H1 (cell line): ENCODE results near the gene LARP4B. TPM values are rescaled to one million over a fixed set of nuclear protein-coding genes. Genes with fewer than 3 reads are reported as not detected.

ENCODE experiments used
- CTCF ChIA-PET: fragments of 300-600 bp; sonication (Branson Sonifier 250); formaldehyde crosslinking; loops from one replicate; lab custom pipeline; 2021; ENCODE audit not compliant: partially characterized antibody; lab: Charles Lee
- POLR2A ChIA-PET: fragments of 300-600 bp; sonication (Branson Sonifier 250); formaldehyde crosslinking; loops from one replicate; lab custom pipeline; 2021; ENCODE audit warnings: inconsistent platforms; ENCODE audit not compliant: partially characterized antibody; lab: Charles Lee
- DNase-seq, 2 experiments: peaks; one replicate each; pipeline versions ENCODE4 v3.0.0 to v3.0.0-alpha.2; 2010 to 2022; ENCODE audit warnings: low spot score in 2 of 2, low read depth in 1 of 2, mixed read lengths in 1 of 2
- FAIRE-seq: peaks from 2 replicates; lab custom pipeline; 2011; peaks lifted over from hg19 to GRCh38; lab: Jason Lieb, UNC
- H2AFZ ChIP-seq: 2 replicates; pipeline ENCODE4 v1.8.1; 2012; ENCODE audit warnings: low read length, inconsistent platforms
- H2AK5ac ChIP-seq: 2 replicates; pipeline ENCODE4 v1.6.1; 2013; ENCODE audit warnings: low read depth, low read length
- H2BK120ac ChIP-seq: replicated peaks from 2 replicates; pipeline ENCODE3; 2013; ENCODE audit warnings: low read depth, low read length, inconsistent platforms
- H2BK12ac ChIP-seq: 2 replicates; pipeline ENCODE4 v1.6.1; 2013; ENCODE audit warnings: low read depth, low read length
- H2BK15ac ChIP-seq: 2 replicates; pipeline ENCODE4 v1.6.1; 2013; ENCODE audit warnings: low read length
- H2BK20ac ChIP-seq: 2 replicates; pipeline ENCODE4 v1.6.1; 2013; ENCODE audit warnings: low read length
- H2BK5ac ChIP-seq: 2 replicates; pipeline ENCODE4 v1.6.1; 2013; ENCODE audit warnings: low read depth, low read length
- H3K14ac ChIP-seq: 2 replicates; pipeline ENCODE4 v1.6.1; 2013; ENCODE audit warnings: inconsistent platforms; ENCODE audit not compliant: insufficient read length
- H3K18ac ChIP-seq: 2 replicates; pipeline ENCODE4 v1.6.1; 2013; ENCODE audit warnings: low read length; ENCODE audit errors: extremely low read depth
- H3K23ac ChIP-seq: 2 replicates; pipeline ENCODE4 v1.6.1; 2013; ENCODE audit warnings: inconsistent platforms; ENCODE audit not compliant: insufficient read length
- H3K23me2 ChIP-seq: 2 replicates; pipeline ENCODE4 v1.6.1; 2013; ENCODE audit warnings: low read depth, low read length
- H3K27ac ChIP-seq: 2 replicates; pipeline ENCODE4 v1.6.1; 2011; ENCODE audit warnings: low read depth, low read length, inconsistent platforms
- H3K27me3 ChIP-seq, 4 experiments: replicated peaks in 1 of 4; 1 replicate in 1 of 4; 2 replicates in 3 of 4; pipeline versions ENCODE4 v1.6.1 to v1.8.1; 2011 to 2013; ENCODE audit warnings: low read length in 3 of 4, mild to moderate bottlenecking in 3 of 4, inconsistent platforms in 2 of 4, mixed read lengths in 2 of 4, moderate library complexity in 1 of 4; ENCODE audit not compliant: control insufficient read depth in 3 of 4, insufficient read depth in 3 of 4; ENCODE audit errors: extremely low read depth in 1 of 4
- H3K36me3 ChIP-seq, 4 experiments: 2 replicates each; pipeline versions ENCODE4 v1.6.1 to v1.8.1; 2011 to 2013; ENCODE audit warnings: mild to moderate bottlenecking in 4 of 4, low read length in 3 of 4, moderate library complexity in 2 of 4, control low read depth in 1 of 4, inconsistent platforms in 1 of 4; ENCODE audit not compliant: insufficient read depth in 4 of 4, control insufficient read depth in 2 of 4
- H3K4ac ChIP-seq: replicated peaks from 2 replicates; pipeline ENCODE3; 2013; ENCODE audit warnings: low read length, low read depth, mixed read lengths, inconsistent platforms; ENCODE audit not compliant: insufficient read length
- H3K4me1 ChIP-seq, 4 experiments: replicated peaks in 1 of 4; 1 replicate in 1 of 4; 2 replicates in 3 of 4; pipeline versions ENCODE4 v1.6.1 to v1.8.1; 2011 to 2013; ENCODE audit warnings: low read length in 3 of 4, inconsistent platforms in 2 of 4, mixed read lengths in 1 of 4; ENCODE audit not compliant: insufficient read depth in 4 of 4, control insufficient read depth in 3 of 4
- H3K4me2 ChIP-seq, 2 experiments: 2 replicates each; pipeline versions ENCODE4 v1.6.1 to v1.8.1; 2011 to 2013; ENCODE audit warnings: low read depth in 2 of 2, low read length in 2 of 2, control low read depth in 1 of 2, inconsistent platforms in 1 of 2, mild to moderate bottlenecking in 1 of 2; ENCODE audit not compliant: insufficient read depth in 1 of 2
- H3K4me3 ChIP-seq, 4 experiments: fragments of 200-600, 300-600 bp in 1 of 4; sonication (generic), shearing (Covaris generic), sonication (Bioruptor Twin) in 1 of 4; 2 replicates each; pipeline versions ENCODE4 v1.5.1 to v1.8.1; 2011 to 2016; ENCODE audit warnings: low read length in 4 of 4, low read depth in 3 of 4, control low read depth in 2 of 4, inconsistent platforms in 2 of 4, mild to moderate bottlenecking in 2 of 4, mixed read lengths in 1 of 4, moderate library complexity in 1 of 4; ENCODE audit not compliant: insufficient read depth in 2 of 4; ENCODE audit errors: extremely low read depth in 1 of 4
- H3K56ac ChIP-seq: replicated peaks from 2 replicates; pipeline ENCODE3; 2013; ENCODE audit warnings: low read depth, mild to moderate bottlenecking, mixed read lengths, low read length, inconsistent platforms; ENCODE audit not compliant: insufficient read length
- H3K79me1 ChIP-seq: 2 replicates; pipeline ENCODE4 v1.6.1; 2013; ENCODE audit warnings: low read depth, low read length, control low read depth
- H3K79me2 ChIP-seq, 2 experiments: 2 replicates each; pipeline versions ENCODE4 v1.6.1 to v1.8.1; 2012 to 2013; ENCODE audit warnings: low read length in 2 of 2, mild to moderate bottlenecking in 2 of 2, inconsistent platforms in 1 of 2; ENCODE audit not compliant: insufficient read depth in 2 of 2, control insufficient read depth in 1 of 2
- H3K9ac ChIP-seq, 4 experiments: replicated peaks in 1 of 4; 1 replicate in 1 of 4; 2 replicates in 3 of 4; pipeline versions ENCODE4 v1.6.1 to v1.8.1; 2011 to 2013; ENCODE audit warnings: low read depth in 3 of 4, low read length in 3 of 4, control low read depth in 2 of 4, mild to moderate bottlenecking in 2 of 4, moderate library complexity in 2 of 4, inconsistent platforms in 1 of 4; ENCODE audit errors: extremely low read depth in 1 of 4
- H3K9me3 ChIP-seq, 2 experiments: 2 replicates each; pipeline versions ENCODE4 v1.6.1 to v1.8.1; 2012 to 2013; ENCODE audit warnings: mild to moderate bottlenecking in 2 of 2, moderate library complexity in 2 of 2, control low read depth in 1 of 2, inconsistent platforms in 1 of 2, low read depth in 1 of 2, low read length in 1 of 2, mixed read lengths in 1 of 2; ENCODE audit not compliant: insufficient read depth in 2 of 2
- H4K20me1 ChIP-seq, 2 experiments: replicated peaks in 1 of 2; 2 replicates each; pipeline versions ENCODE3 to v1.8.1; 2011 to 2013; ENCODE audit warnings: inconsistent platforms in 2 of 2, low read length in 2 of 2, mild to moderate bottlenecking in 1 of 2; ENCODE audit not compliant: insufficient read depth in 2 of 2, control insufficient read depth in 1 of 2
- H4K5ac ChIP-seq: 2 replicates; pipeline ENCODE4 v1.6.1; 2013; ENCODE audit warnings: low read length, low read depth, mixed read lengths, inconsistent platforms; ENCODE audit not compliant: insufficient read length
- H4K8ac ChIP-seq: 2 replicates; pipeline ENCODE4 v1.8.0; 2013; ENCODE audit warnings: mild to moderate bottlenecking, moderate library complexity, low read length, inconsistent platforms; ENCODE audit not compliant: insufficient read depth; ENCODE audit errors: extremely low read depth
- H4K91ac ChIP-seq: replicated peaks from 2 replicates; pipeline ENCODE3; 2013; ENCODE audit warnings: low read length, mixed read lengths, inconsistent platforms; ENCODE audit not compliant: insufficient read length
- ASH2L ChIP-seq: fragments of 200-600, 300-600 bp; sonication (generic); IDR thresholded peaks from one replicate; pipeline ENCODE4 v1.7.1; 2017; ENCODE audit warnings: low read length
- BACH1 ChIP-seq: IDR thresholded peaks from 2 replicates; pipeline ENCODE4 v1.6.1; 2012; ENCODE audit warnings: low read length, improper control_type of control experiment
- BCL11A ChIP-seq, 2 experiments: IDR thresholded peaks; one replicate each; pipeline ENCODE4 v1.6.1; 2011; ENCODE audit warnings: low read depth in 2 of 2, low read length in 2 of 2, mild to moderate bottlenecking in 2 of 2
- E2F6 ChIP-seq: IDR thresholded peaks from 2 replicates; pipeline ENCODE4 v1.6.1; 2012; ENCODE audit warnings: inconsistent platforms
- FOSL1 ChIP-seq: IDR thresholded peaks from 2 replicates; pipeline ENCODE4 v1.6.1; 2011; ENCODE audit warnings: mild to moderate bottlenecking, low read depth, low read length, moderate library complexity; ENCODE audit not compliant: insufficient read depth
- GTF2F1 ChIP-seq: IDR thresholded peaks from 2 replicates; pipeline ENCODE4 v1.6.1; 2012; ENCODE audit warnings: low read depth, low read length, improper control_type of control experiment, borderline replicate concordance
- RFX5 ChIP-seq: IDR thresholded peaks from 2 replicates; pipeline ENCODE4 v1.6.1; 2011; ENCODE audit warnings: low read depth, low read length, improper control_type of control experiment, borderline replicate concordance
- RNF2 ChIP-seq: fragments of 200-900, 300-1000 bp; sonication (generic); IDR thresholded peaks from 2 replicates; pipeline ENCODE4 v1.7.1; 2016; ENCODE audit warnings: borderline replicate concordance, low read depth, mild to moderate bottlenecking, antibody characterized with exemption, low read length; ENCODE audit not compliant: poor library complexity, severe bottlenecking; ENCODE audit errors: missing control alignments
- SIX5 ChIP-seq: IDR thresholded peaks from 2 replicates; pipeline ENCODE4 v1.6.1; 2011; ENCODE audit warnings: mild to moderate bottlenecking, low read depth, low read length
- SP1 ChIP-seq: IDR thresholded peaks from 2 replicates; pipeline ENCODE4 v1.6.1; 2011; ENCODE audit warnings: low read depth, low read length
- TAF1 ChIP-seq: IDR thresholded peaks from 2 replicates; pipeline ENCODE4 v1.6.1; 2011; ENCODE audit warnings: mild to moderate bottlenecking, low read depth, low read length
- TCF12 ChIP-seq: IDR thresholded peaks from 2 replicates; pipeline ENCODE4 v1.6.1; 2011; ENCODE audit warnings: low read depth, mild to moderate bottlenecking, low read length
- WGBS, 2 experiments: shearing (Covaris generic) in 1 of 2; methylation state at CpG; one replicate each; pipeline versions ENCODE4 v1.1.6 to v1.1.7; 2013 to 2015; ENCODE audit warnings: low lambda C conversion rate in 2 of 2, mixed read lengths in 2 of 2, inconsistent platforms in 1 of 2, low coverage in 1 of 2, missing lambda C conversion rate in 1 of 2; ENCODE audit not compliant: insufficient replicate concordance in 2 of 2, insufficient coverage in 1 of 2, insufficient read length in 1 of 2; ENCODE audit errors: extremely low coverage in 1 of 2, missing lambda C conversion rate in 1 of 2; 5-methylcytosine and 5-hydroxymethylcytosine counted together
- polyA plus RNA-seq, 7 experiments: library from polyadenylated mRNA; depleted of rRNA in 3 of 7; stranded (reverse) in 5 of 7; unstranded in 2 of 7; fragments of >200 nt in 5 of 7; fragments of 200-250 nt in 2 of 7; gene quantifications; 1 replicate in 5 of 7; 2 replicates in 1 of 7; 4 replicates in 1 of 7; pipeline versions ENCODE4 v1.2.1 to v1.2.3, GENCODE V29; 2011 to 2013; ENCODE audit warnings: missing spikeins in 2 of 7, mixed read lengths in 2 of 7
- total RNA-seq: library from RNA; stranded (reverse); fragmentation: NEBNext Ultra II Directional; extraction: Animal tissue kit (Norgen Biotek cat#: 25700); gene quantifications from 2 replicates; pipeline ENCODE4 v1.2.1, GENCODE V29; 2021

Gene LARP4B
- total and polyA plus RNA-seq, 2 of the 8 experiments (the other 6 are each of a cell fraction or from before 2014, with no cell fraction given), result 20.1 to 78.6 TPM

DNA sequence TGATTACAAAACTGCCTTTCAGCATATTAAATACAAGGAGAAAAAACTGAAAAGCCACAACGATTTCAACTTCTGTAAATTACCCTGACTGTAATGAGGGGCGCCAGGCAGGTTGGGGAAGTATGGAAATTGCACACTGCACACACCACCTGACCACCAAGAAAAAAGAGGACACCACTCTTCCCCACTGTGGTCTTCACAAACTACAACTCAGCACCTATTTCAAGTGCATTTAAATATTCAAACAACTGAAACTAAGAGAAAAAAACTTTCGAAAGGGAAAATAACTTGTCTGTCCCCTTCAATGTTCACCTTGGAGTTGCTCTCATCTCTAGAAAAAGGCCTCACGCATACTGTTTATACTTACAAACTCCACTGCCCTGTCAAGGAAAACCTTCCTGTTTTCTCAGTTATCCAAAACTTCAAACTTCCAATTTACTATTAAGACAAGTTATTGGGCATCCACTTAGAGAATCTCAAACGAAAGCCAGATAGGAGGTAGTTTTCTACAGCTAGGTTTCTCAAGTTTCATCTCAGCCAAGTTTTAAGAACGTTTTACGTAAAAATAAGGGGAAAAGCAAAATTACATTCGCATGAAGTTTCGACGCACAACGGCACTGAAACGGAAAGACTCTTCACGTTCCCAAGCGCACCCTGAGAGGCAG is 1.4 kb downstream of the LARP4B start:
- 13% methylated on average over 14 of the region's 14 CpGs; no CpG with 5 or more reads in 1 of the 2 experiments for WGBS, 2 experiments
- Histone ChIP-seq H3K56ac (no peak overlapping the region), H3K9me3 (no peaks in the 10 kb centered on the region), H3K79me2 (peaks cover 47 to 56% of the 10 kb centered on the region in 2 experiments), H3K9ac (peak overlapping the region; percentile 54 to 95 (median 67)), H3K79me1 (no peaks in the 10 kb centered on the region; the same call in 1 of the 2 replicates), H3K4me2 (peak overlapping the region; percentile 77 to 87), H4K91ac (no peak overlapping the region), H3K18ac (peak overlapping the region; percentile 25; the same call in 1 of the 2 replicates), H4K8ac (no peak overlapping the region), H4K20me1 (peaks cover 16 to 19% of the 10 kb centered on the region in 2 experiments), H2BK20ac (no peak overlapping the region), H2AK5ac (peak overlapping the region; percentile 40; the same call in 1 of the 2 replicates), H4K5ac (no peak overlapping the region), H2BK12ac (no peak overlapping the region; the same call in 1 of the 2 replicates), H3K23ac (no peak overlapping the region), H2BK5ac (no peak overlapping the region), H3K4me1 (peaks cover 0 to 7% (median 5%) of the 10 kb centered on the region in 4 experiments; a peak in 4 of 7 replicates), H3K23me2 (peaks cover 2% of the 10 kb centered on the region; the same call in 1 of the 2 replicates), H2BK120ac (no peak overlapping the region), H3K27ac (peak overlapping the region; percentile 69; the same call in 1 of the 2 replicates), H3K4me3 (peak overlapping the region; percentile 73 to 98 (median 80)), H3K27me3 (no peaks in the 10 kb centered on the region), H3K14ac (no peak overlapping the region), H2BK15ac (no peak overlapping the region), H2AFZ (no peak overlapping the region), H3K36me3 (no peaks in the 10 kb centered on the region), H3K4ac (no peak overlapping the region)
- POLR2A ChIA-PET, result interaction anchor here (0.8 to 3.2 kb wide), 6 partner anchors 7 to 120 kb away, joined by 3 to 28 read pairs (median 4); partner anchors contain the start of gene GTPBP4
- no peak for DNase-seq
- CTCF ChIA-PET, result interaction anchor here (1.0 to 1.8 kb wide), 2 partner anchors 11 to 25 kb away, joined by 3 to 4 read pairs; no protein-coding TSS in a partner anchor
- FAIRE-seq, result no peak
- no peak for TF ChIP-seq FOSL1
- no peak for TF ChIP-seq BACH1
- no peak for TF ChIP-seq TAF1
- no peak for TF ChIP-seq ASH2L
- TF ChIP-seq BCL11A (IDR thresholded peaks at IDR 0.05; ENCODE audit: low read depth in 2 of 2, low read length in 2 of 2), result no peak
- no peak for TF ChIP-seq TCF12
- TF ChIP-seq RNF2, result no peak
- TF ChIP-seq SIX5, result no peak
- no peak for TF ChIP-seq SP1
- no peak for TF ChIP-seq GTF2F1
- TF ChIP-seq E2F6, result no peak
- TF ChIP-seq RFX5, result no peak
